DND-41 (cell line): Measurements from ENCODE around the gene CREB3L2.

ENCODE experiments used
- ATAC-seq: fragments of 200-7000 bp; cut with Tn5 transposase; 3 replicates; pipeline ENCODE4 v1.9.1; 2021; ENCODE audit warnings: low read depth; ENCODE audit not compliant: insufficient read depth
- DNase-seq: peaks from one replicate; pipeline ENCODE4 v3.0.0-alpha.2; 2020
- H2AFZ ChIP-seq: 2 replicates; pipeline ENCODE4 v1.6.0; 2012; ENCODE audit warnings: low read depth, low read length
- H3K27ac ChIP-seq: 2 replicates; pipeline ENCODE4 v1.5.1; 2012; ENCODE audit warnings: low read length, inconsistent platforms
- H3K27me3 ChIP-seq: fragments of 200-600 bp; sonication (generic); 2 replicates; pipeline ENCODE4 v1.6.0; 2012; ENCODE audit warnings: low read length, mild to moderate bottlenecking, inconsistent platforms; ENCODE audit not compliant: insufficient read depth, poor library complexity
- H3K36me3 ChIP-seq: 2 replicates; pipeline ENCODE4 v1.5.1; 2012; ENCODE audit warnings: low read length, inconsistent platforms; ENCODE audit not compliant: insufficient read depth
- H3K4me1 ChIP-seq: 2 replicates; pipeline ENCODE4 v1.5.1; 2012; ENCODE audit warnings: mild to moderate bottlenecking, low read length; ENCODE audit not compliant: insufficient read depth
- H3K4me2 ChIP-seq: 2 replicates; pipeline ENCODE4 v1.6.0; 2012; ENCODE audit warnings: mild to moderate bottlenecking, moderate library complexity, low read length, inconsistent platforms; ENCODE audit not compliant: insufficient read depth
- H3K4me3 ChIP-seq, 2 experiments: fragments of 200-600 bp in 1 of 2; shearing (Covaris generic) in 1 of 2; 2 replicates each; pipeline ENCODE4 v1.5.1; 2012 to 2016; ENCODE audit warnings: inconsistent platforms in 2 of 2, low read length in 2 of 2, mild to moderate bottlenecking in 2 of 2, low read depth in 1 of 2, moderate library complexity in 1 of 2
- H3K79me2 ChIP-seq: 2 replicates; pipeline ENCODE4 v1.6.0; 2012; ENCODE audit warnings: low read length, inconsistent platforms; ENCODE audit not compliant: insufficient read depth
- H3K9ac ChIP-seq: 2 replicates; pipeline ENCODE4 v1.6.0; 2012; ENCODE audit warnings: low read depth, mild to moderate bottlenecking, inconsistent platforms, low read length, moderate library complexity
- H3K9me3 ChIP-seq: 2 replicates; pipeline ENCODE4 v1.5.1; 2012; ENCODE audit warnings: low read length, moderate library complexity, mild to moderate bottlenecking, inconsistent platforms; ENCODE audit not compliant: insufficient read depth, severe bottlenecking
- H4K20me1 ChIP-seq: 2 replicates; pipeline ENCODE4 v1.6.0; 2012; ENCODE audit warnings: low read length; ENCODE audit not compliant: insufficient read depth
- CTCF ChIP-seq: IDR thresholded peaks from 2 replicates; pipeline ENCODE4 v1.5.1; 2012; ENCODE audit warnings: borderline replicate concordance, low read length, moderate library complexity, mild to moderate bottlenecking; ENCODE audit not compliant: poor library complexity, severe bottlenecking; ENCODE audit errors: extremely low read depth
- EZH2 ChIP-seq: IDR thresholded peaks from 3 replicates; pipeline ENCODE4 v1.6.1; 2012; ENCODE audit warnings: borderline replicate concordance, low read depth, mild to moderate bottlenecking, moderate library complexity, low read length, inconsistent platforms; ENCODE audit not compliant: severe bottlenecking

The CREB3L2 gene

GRCh38 chr7:137953665-137954470 is 48.0 kb downstream of the CREB3L2 start:
- H4K20me1 ChIP-seq: 0 out of 2 replicates have a peak, but pooled peaks cover 4% of the 10 kb centered on the region
- DNase-seq: no peak

GRCh38 chr7:137953043-137953664 is 48.7 kb downstream of the CREB3L2 start:
- Histone ChIP-seq H3K9me3 (no peaks in the 10 kb centered on the region), H3K27ac (no peak overlapping the region), H3K4me1 (no peaks in the 10 kb centered on the region), H3K36me3 (no peaks in the 10 kb centered on the region), H3K4me2 (no peak overlapping the region), H3K4me3 (no peak overlapping the region), H3K27me3 (no peaks in the 10 kb centered on the region), H3K79me2 (no peaks in the 10 kb centered on the region), H3K9ac (no peak overlapping the region), H4K20me1 (0 out of 2 replicates have a peak, but pooled peaks cover 4% of the 10 kb centered on the region), H2AFZ (no peak overlapping the region)
- no peak for DNase-seq
- no peak for ATAC-seq
- TF ChIP-seq CTCF: no peak
- no peak for TF ChIP-seq EZH2

More at GRCh38 chr7:137953665-137954470, 48.0 kb downstream of the CREB3L2 start:
- Histone ChIP-seq H3K4me2 (no peak overlapping the region), H3K36me3 (no peaks in the 10 kb centered on the region), H3K27ac (no peak overlapping the region), H3K9ac (no peak overlapping the region), H3K4me3 (no peak overlapping the region), H3K79me2 (no peaks in the 10 kb centered on the region), H3K4me1 (no peaks in the 10 kb centered on the region), H3K27me3 (no peaks in the 10 kb centered on the region), H2AFZ (no peak overlapping the region), H3K9me3 (no peaks in the 10 kb centered on the region)
- ATAC-seq: no peak
- no peak for TF ChIP-seq EZH2
- no peak for TF ChIP-seq CTCF

- 0 out of 2 replicates have a peak, but pooled peaks cover 4% of the 10 kb centered on the region for H4K20me1 ChIP-seq
- H3K4me3 ChIP-seq: no peak overlapping the region
- no peak overlapping the region for H2AFZ ChIP-seq
- no peak for DNase-seq
- no peaks in the 10 kb centered on the region for H3K79me2 ChIP-seq
- no peak overlapping the region for H3K27ac ChIP-seq
- no peaks in the 10 kb centered on the region for H3K4me1 ChIP-seq
- H3K9ac ChIP-seq: no peak overlapping the region
- no peaks in the 10 kb centered on the region for H3K36me3 ChIP-seq
- H3K4me2 ChIP-seq: no peak overlapping the region
- H3K9me3 ChIP-seq: no peaks in the 10 kb centered on the region
- H3K27me3 ChIP-seq: no peaks in the 10 kb centered on the region
- TF ChIP-seq CTCF (no peak), EZH2 (no peak)
- ATAC-seq: no peak
These were observed 49.5 kb downstream of the CREB3L2 start for GRCh38 chr7:137952426-137952805.
